SK-N-SH (cell line): ENCODE data around the gene DELE1.

Source experiments
- CHD2 ChIP-seq: fragments of 150-350 bp; IDR thresholded peaks from 2 replicates; pipeline ENCODE4 v1.6.1; 2018; ENCODE audit warnings: low read length; ENCODE audit not compliant: partially characterized antibody
- CTCF ChIP-seq: fragments of 200-600 bp; sonication (generic); IDR thresholded peaks from 2 replicates; pipeline ENCODE4 v1.6.1; 2017; ENCODE audit warnings: antibody characterized with exemption, mild to moderate bottlenecking, moderate library complexity
- EP300 ChIP-seq, 2 experiments: IDR thresholded peaks; 2 replicates each; pipeline versions ENCODE4 v1.4.0 to v1.6.1; 2012; ENCODE audit warnings: borderline replicate concordance in 1 of 2, low read depth in 1 of 2, low read length in 1 of 2
- EZH2phosphoT487 ChIP-seq: fragments of 200-600 bp; sonication (generic); IDR thresholded peaks from 2 replicates; pipeline ENCODE4 v1.6.1; 2017; ENCODE audit warnings: low read depth, mixed run types, mild to moderate bottlenecking, antibody characterized with exemption, moderate library complexity, borderline replicate concordance
- FOSL2 ChIP-seq: IDR thresholded peaks from 2 replicates; pipeline ENCODE4 v1.4.0; 2012; ENCODE audit warnings: low read depth, mild to moderate bottlenecking, moderate library complexity, borderline replicate concordance
- MAX ChIP-seq: IDR thresholded peaks from 2 replicates; pipeline ENCODE4 v1.4.0; 2012; ENCODE audit warnings: low read depth
- MEF2A ChIP-seq: IDR thresholded peaks from 2 replicates; pipeline ENCODE4 v1.4.0; 2012; ENCODE audit warnings: low read depth, borderline replicate concordance
- NFIC ChIP-seq: IDR thresholded peaks from 2 replicates; pipeline ENCODE4 v1.4.0; 2012; ENCODE audit warnings: borderline replicate concordance
- RCOR1 ChIP-seq: fragments of 150-350 bp; IDR thresholded peaks from 2 replicates; pipeline ENCODE4 v1.6.1; 2017; ENCODE audit warnings: antibody characterized with exemption, low read length
- SIN3A ChIP-seq: IDR thresholded peaks from 2 replicates; pipeline ENCODE4 v1.6.1; 2012; ENCODE audit warnings: low read depth, mild to moderate bottlenecking, low read length, moderate library complexity, borderline replicate concordance
- TAF1 ChIP-seq: IDR thresholded peaks from 2 replicates; pipeline ENCODE4 v1.6.1; 2012; ENCODE audit warnings: low read depth, mild to moderate bottlenecking, low read length, moderate library complexity, borderline replicate concordance
- TCF12 ChIP-seq: IDR thresholded peaks from 2 replicates; pipeline ENCODE4 v1.4.0; 2012
- USF2 ChIP-seq: fragments of 150-350 bp; IDR thresholded peaks from 2 replicates; pipeline ENCODE4 v1.6.1; 2017; ENCODE audit warnings: antibody characterized with exemption, low read length, low read depth, borderline replicate concordance
- YY1 ChIP-seq: IDR thresholded peaks from 2 replicates; pipeline ENCODE4 v1.4.0; 2012; ENCODE audit warnings: low read depth, mild to moderate bottlenecking

- TF ChIP-seq SIN3A (no peak), TAF1 (no peak), CTCF (no peak), TCF12 (no peak), EZH2phosphoT487 (no peak), EP300 (IDR thresholded peaks at IDR 0.05; ENCODE audit: borderline replicate concordance in 1 of 2, low read depth in 1 of 2, low read length in 1 of 2) (no peak), MEF2A (no peak), FOSL2 (no peak), CHD2 (no peak), YY1 (no peak), MAX (no peak), RCOR1 (no peak), USF2 (no peak), NFIC (no peak)
Measured at GRCh38 chr5:141904551-141904950, 19.1 kb upstream of the DELE1 start.
